SK-N-SH (cell line): ENCODE data around the gene MOCS3. TPM values are rescaled to one million over a fixed set of nuclear protein-coding genes. Genes with fewer than 3 reads are reported as not detected.

ENCODE experiments used
- CTCF ChIA-PET: fragments of 300-600, 350-600 bp; formaldehyde crosslinking; extraction: SDS; loops from one replicate; lab custom pipeline; 2021; lab: Yijun Ruan, JAX
- POLR2A ChIA-PET: fragments of 350-600 bp; sonication (Branson Sonifier 250); formaldehyde crosslinking; extraction: SDS; loops from one replicate; lab custom pipeline; 2020; ENCODE audit warnings: antibody characterized with exemption, inconsistent platforms; lab: Yijun Ruan, JAX
- DNase-seq: peaks from one replicate; pipeline ENCODE4 v3.0.0; 2012
- H2AFZ ChIP-seq: fragments of 200-600 bp; sonication (generic); 2 replicates; pipeline ENCODE4 v1.8.1; 2016; ENCODE audit warnings: antibody characterized with exemption, mild to moderate bottlenecking, low read depth
- H3F3A ChIP-seq: fragments of 200-600 bp; sonication (generic); replicated peaks from 2 replicates; pipeline ENCODE3; 2016; ENCODE audit warnings: antibody characterized with exemption, mild to moderate bottlenecking; ENCODE audit not compliant: insufficient read depth
- H3K27ac ChIP-seq, 2 experiments: fragments of 200-500 bp in 1 of 2; fragments of 200-600 bp in 1 of 2; sonication (Bioruptor generic) in 1 of 2; sonication (generic), shearing (Covaris generic) in 1 of 2; 2 replicates each; pipeline versions ENCODE4 v1.5.1 to v1.6.1; 2014 to 2016; ENCODE audit warnings: low read depth in 2 of 2, inconsistent platforms in 1 of 2, low read length in 1 of 2, mild to moderate bottlenecking in 1 of 2, mixed read lengths in 1 of 2
- H3K27me3 ChIP-seq: fragments of 200-600 bp; sonication (generic), shearing (Covaris generic); 2 replicates; pipeline ENCODE4 v1.6.1; 2016; ENCODE audit warnings: mixed run types; ENCODE audit not compliant: insufficient read depth
- H3K36me3 ChIP-seq, 2 experiments: fragments of 200-500 bp in 1 of 2; fragments of 200-600 bp in 1 of 2; sonication (Bioruptor generic) in 1 of 2; sonication (generic) in 1 of 2; replicated peaks in 1 of 2; 2 replicates each; pipeline versions ENCODE3 to v1.5.1; 2014 to 2016; ENCODE audit warnings: low read length in 1 of 2, mild to moderate bottlenecking in 1 of 2; ENCODE audit not compliant: insufficient read depth in 2 of 2, control insufficient read depth in 1 of 2
- H3K4me1 ChIP-seq, 2 experiments: fragments of 200-500 bp in 1 of 2; fragments of 200-600 bp in 1 of 2; sonication (Bioruptor generic) in 1 of 2; sonication (generic), shearing (Covaris generic) in 1 of 2; 2 replicates each; pipeline versions ENCODE4 v1.5.1 to v1.6.1; 2014 to 2016; ENCODE audit warnings: low read depth in 1 of 2, low read length in 1 of 2, mixed run types in 1 of 2; ENCODE audit not compliant: insufficient read depth in 2 of 2, control insufficient read depth in 1 of 2
- H3K4me2 ChIP-seq: fragments of 200-600 bp; sonication (generic), shearing (Covaris generic); 2 replicates; pipeline ENCODE4 v1.6.1; 2017; ENCODE audit warnings: mixed run types
- H3K4me3 ChIP-seq, 2 experiments: fragments of 200-500 bp in 1 of 2; fragments of 200-600 bp in 1 of 2; sonication (Bioruptor generic) in 1 of 2; sonication (generic), shearing (Covaris generic) in 1 of 2; 2 replicates each; pipeline versions ENCODE4 v1.5.1 to v1.8.1; 2014 to 2016; ENCODE audit warnings: low read depth in 2 of 2, inconsistent platforms in 1 of 2, low read length in 1 of 2, mild to moderate bottlenecking in 1 of 2, mixed read lengths in 1 of 2, moderate library complexity in 1 of 2
- H3K79me2 ChIP-seq: fragments of 200-600 bp; sonication (generic); 2 replicates; pipeline ENCODE4 v1.8.1; 2017; ENCODE audit warnings: mild to moderate bottlenecking; ENCODE audit not compliant: insufficient read depth
- H3K9ac ChIP-seq: fragments of 200-600 bp; sonication (generic); 2 replicates; pipeline ENCODE4 v1.6.1; 2017; ENCODE audit warnings: mixed run types
- H3K9me2 ChIP-seq: fragments of 200-600 bp; sonication (generic); 2 replicates; pipeline ENCODE4 v1.6.1; 2017; ENCODE audit warnings: mixed run types
- H3K9me3 ChIP-seq: fragments of 200-600 bp; sonication (generic); 2 replicates; pipeline ENCODE4 v1.6.1; 2017; ENCODE audit warnings: mixed run types, mild to moderate bottlenecking, moderate library complexity
- H4K20me1 ChIP-seq: fragments of 200-600 bp; sonication (generic); 2 replicates; pipeline ENCODE4 v1.6.1; 2017; ENCODE audit warnings: mild to moderate bottlenecking, mixed run types; ENCODE audit not compliant: insufficient read depth
- ELF1 ChIP-seq: IDR thresholded peaks from 2 replicates; pipeline ENCODE4 v1.4.0; 2012
- EP300 ChIP-seq, 2 experiments: IDR thresholded peaks; 2 replicates each; pipeline versions ENCODE4 v1.4.0 to v1.6.1; 2012; ENCODE audit warnings: borderline replicate concordance in 1 of 2, low read depth in 1 of 2, low read length in 1 of 2
- FOXJ3 ChIP-seq: sonication (generic); formaldehyde crosslinking; IDR thresholded peaks from 2 replicates; pipeline ENCODE4 v1.5.1; 2020; ENCODE audit warnings: mild to moderate bottlenecking, missing genetic modification reagents
- FOXM1 ChIP-seq: IDR thresholded peaks from 2 replicates; pipeline ENCODE4 v1.4.0; 2012; ENCODE audit warnings: low read depth, mild to moderate bottlenecking
- GABPA ChIP-seq: IDR thresholded peaks from 2 replicates; pipeline ENCODE4 v1.4.0; 2012; ENCODE audit warnings: low read depth, mild to moderate bottlenecking
- GATA2 ChIP-seq: sonication (generic); formaldehyde crosslinking; IDR thresholded peaks from 2 replicates; pipeline ENCODE4 v1.5.0; 2020; ENCODE audit warnings: mild to moderate bottlenecking, missing genetic modification reagents
- IRF3 ChIP-seq: fragments of 150-350 bp; IDR thresholded peaks from 2 replicates; pipeline ENCODE4 v1.6.1; 2016; ENCODE audit warnings: mild to moderate bottlenecking, low read depth, low read length
- MXI1 ChIP-seq: IDR thresholded peaks from 2 replicates; pipeline ENCODE4 v1.6.1; 2012; ENCODE audit warnings: mild to moderate bottlenecking, low read depth, low read length, improper control_type of control experiment
- RCOR1 ChIP-seq: fragments of 150-350 bp; IDR thresholded peaks from 2 replicates; pipeline ENCODE4 v1.6.1; 2017; ENCODE audit warnings: antibody characterized with exemption, low read length
- RXRA ChIP-seq: IDR thresholded peaks from 2 replicates; pipeline ENCODE4 v1.4.0; 2012; ENCODE audit warnings: low read depth, mild to moderate bottlenecking, borderline replicate concordance
- SIN3A ChIP-seq: IDR thresholded peaks from 2 replicates; pipeline ENCODE4 v1.6.1; 2012; ENCODE audit warnings: low read depth, mild to moderate bottlenecking, low read length, moderate library complexity, borderline replicate concordance
- TAF1 ChIP-seq: IDR thresholded peaks from 2 replicates; pipeline ENCODE4 v1.6.1; 2012; ENCODE audit warnings: low read depth, mild to moderate bottlenecking, low read length, moderate library complexity, borderline replicate concordance
- TCF12 ChIP-seq: IDR thresholded peaks from 2 replicates; pipeline ENCODE4 v1.4.0; 2012
- TEAD4 ChIP-seq: IDR thresholded peaks from 2 replicates; pipeline ENCODE4 v1.4.0; 2012; ENCODE audit warnings: mild to moderate bottlenecking, borderline replicate concordance; ENCODE audit not compliant: insufficient read depth
- USF1 ChIP-seq: IDR thresholded peaks from 2 replicates; pipeline ENCODE4 v1.4.0; 2012; ENCODE audit warnings: low read depth, borderline replicate concordance
- USF2 ChIP-seq: fragments of 150-350 bp; IDR thresholded peaks from 2 replicates; pipeline ENCODE4 v1.6.1; 2017; ENCODE audit warnings: antibody characterized with exemption, low read length, low read depth, borderline replicate concordance
- WGBS: methylation state at CpG from one replicate; pipeline ENCODE4 v1.1.6; 2017; ENCODE audit warnings: low lambda C conversion rate; 5-methylcytosine and 5-hydroxymethylcytosine counted together
- polyA plus RNA-seq, 3 experiments: library from polyadenylated mRNA; depleted of rRNA; stranded (reverse); fragments of >200 nt; gene quantifications; 2 replicates each; pipeline ENCODE4 v1.2.3, GENCODE V29; 2012
- TF ChIP-seq, protein P1 (sequence below): IDR thresholded peaks from 2 replicates; pipeline ENCODE4 v1.4.0; 2012; ENCODE audit warnings: low read depth

The MOCS3 gene
- polyA plus RNA-seq, 1 of the 3 experiments (the other 2 are of a cell fraction): 4.0 TPM

DNA sequence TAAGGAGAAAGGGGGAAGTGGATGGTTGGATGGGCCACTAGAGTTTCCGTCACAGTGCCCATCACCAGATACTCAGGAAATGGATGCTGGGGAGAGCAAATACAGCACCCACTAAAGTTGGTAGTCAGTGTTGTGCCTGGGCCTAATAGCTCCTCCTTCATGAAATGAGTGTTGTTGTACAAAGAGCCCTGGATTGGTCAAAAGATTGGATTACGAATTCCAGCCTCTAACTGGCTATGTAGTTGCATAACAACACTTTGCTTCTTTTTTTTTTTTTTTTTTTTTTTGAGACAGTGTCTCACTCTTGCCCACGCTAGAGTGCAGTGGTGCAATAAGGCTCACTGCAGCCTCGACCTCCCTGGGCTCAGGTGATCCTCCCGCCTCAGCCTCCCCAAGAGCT, 36.9 kb downstream of the MOCS3 start:
- ChIA-PET POLR2A (no interaction called here), CTCF (interaction anchor here (0.6 to 10.2 kb wide), 7 partner anchors 8 to 690 kb away, joined by 3 to 118 read pairs (median 6); no protein-coding TSS in a partner anchor)
- H3K36me3 ChIP-seq: no peaks in the 10 kb centered on the region
- H3K79me2 ChIP-seq: no peaks in the 10 kb centered on the region
- H3K9me3 ChIP-seq: no peaks in the 10 kb centered on the region
- H3K4me1 ChIP-seq: no peaks in the 10 kb centered on the region
- no peak overlapping the region for H3K9ac ChIP-seq
- H3K4me3 ChIP-seq: no peak overlapping the region
- H3K9me2 ChIP-seq: no peaks in the 10 kb centered on the region
- no peak overlapping the region for H3K27ac ChIP-seq
- 85% methylated on average over 5 of the region's 5 CpGs for WGBS
- no peaks in the 10 kb centered on the region for H3K27me3 ChIP-seq
- no peak overlapping the region for H3K4me2 ChIP-seq
- no peak for DNase-seq
- no peak for TF ChIP-seq ELF1
- TF ChIP-seq GATA2 (CRISPR knock-in tag): no peak
- TF ChIP-seq USF1: no peak
- no peak for TF ChIP-seq USF2
- TF ChIP-seq MXI1: no peak
- no peak for TF ChIP-seq SIN3A
- TF ChIP-seq FOXJ3 (CRISPR knock-in tag): no peak
- no peak for TF ChIP-seq TAF1
- no peak for TF ChIP-seq RXRA
- TF ChIP-seq FOXM1: no peak
- TF ChIP-seq RCOR1: no peak
- TF ChIP-seq GABPA: no peak
- no peak for TF ChIP-seq IRF3
- no peak for TF ChIP-seq TEAD4
- no peak for TF ChIP-seq TCF12
- TF ChIP-seq, protein P1, sequence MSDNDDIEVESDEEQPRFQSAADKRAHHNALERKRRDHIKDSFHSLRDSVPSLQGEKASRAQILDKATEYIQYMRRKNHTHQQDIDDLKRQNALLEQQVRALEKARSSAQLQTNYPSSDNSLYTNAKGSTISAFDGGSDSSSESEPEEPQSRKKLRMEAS: no peak
- no peak for TF ChIP-seq EP300 (IDR thresholded peaks at IDR 0.05; ENCODE audit: borderline replicate concordance in 1 of 2, low read depth in 1 of 2, low read length in 1 of 2)
- H2AFZ ChIP-seq: no peak overlapping the region
- no peaks in the 10 kb centered on the region for H3F3A ChIP-seq
- no peaks in the 10 kb centered on the region for H4K20me1 ChIP-seq
